H9 (cell line): ENCODE data around the gene RND3. TPM values are rescaled to one million over a fixed set of nuclear protein-coding genes. Genes with fewer than 3 reads are reported as not detected.

ENCODE experiments used
- DNase-seq: peaks from one replicate; pipeline ENCODE4 v3.0.0-alpha.2; 2017
- H2AFZ ChIP-seq: one replicate; pipeline ENCODE4 v1.6.1; 2013; ENCODE audit warnings: mild to moderate bottlenecking, low read length, control low read depth, moderate library complexity
- H2AK5ac ChIP-seq: 2 replicates; pipeline ENCODE4 v1.6.1; 2013; ENCODE audit warnings: low read length, control low read depth, mixed read lengths; ENCODE audit not compliant: insufficient read length
- H2BK120ac ChIP-seq: one replicate; pipeline ENCODE4 v1.6.1; 2013; ENCODE audit warnings: low read depth, mild to moderate bottlenecking, low read length, control low read depth, inconsistent platforms; ENCODE audit not compliant: poor library complexity, severe bottlenecking
- H2BK12ac ChIP-seq: 2 replicates; pipeline ENCODE4 v1.6.1; 2013; ENCODE audit warnings: low read length, control low read depth, mixed read lengths, low read depth; ENCODE audit not compliant: insufficient read length
- H2BK15ac ChIP-seq: 2 replicates; pipeline ENCODE4 v1.6.1; 2013; ENCODE audit warnings: low read depth, low read length, control low read depth
- H2BK20ac ChIP-seq: one replicate; pipeline ENCODE4 v1.6.1; 2013; ENCODE audit warnings: low read depth, mild to moderate bottlenecking, low read length, control low read depth, inconsistent platforms; ENCODE audit not compliant: poor library complexity, severe bottlenecking
- H2BK5ac ChIP-seq: 2 replicates; pipeline ENCODE4 v1.6.1; 2013; ENCODE audit warnings: low read length, control low read depth, mixed read lengths; ENCODE audit not compliant: insufficient read length
- H3K14ac ChIP-seq: 2 replicates; pipeline ENCODE4 v1.6.1; 2013; ENCODE audit warnings: low read length, control low read depth; ENCODE audit not compliant: insufficient read depth
- H3K18ac ChIP-seq: 2 replicates; pipeline ENCODE4 v1.6.1; 2013; ENCODE audit warnings: low read depth, mild to moderate bottlenecking, mixed read lengths, low read length, control low read depth; ENCODE audit not compliant: insufficient read length
- H3K23ac ChIP-seq: 2 replicates; pipeline ENCODE4 v1.6.1; 2013; ENCODE audit warnings: low read length, control low read depth, mixed read lengths, low read depth; ENCODE audit not compliant: insufficient read length
- H3K23me2 ChIP-seq: 2 replicates; pipeline ENCODE4 v1.6.1; 2013; ENCODE audit warnings: low read depth, mild to moderate bottlenecking, mixed read lengths, low read length, control low read depth; ENCODE audit not compliant: insufficient read length, poor library complexity, severe bottlenecking
- H3K27ac ChIP-seq: 2 replicates; pipeline ENCODE4 v1.5.1; 2013; ENCODE audit warnings: low read length, control low read depth, mixed read lengths, low read depth; ENCODE audit not compliant: insufficient read length
- H3K27me3 ChIP-seq: 2 replicates; pipeline ENCODE4 v1.6.1; 2013; ENCODE audit warnings: low read length, control low read depth, inconsistent platforms; ENCODE audit not compliant: insufficient read depth
- H3K4ac ChIP-seq: 2 replicates; pipeline ENCODE4 v1.6.1; 2013; ENCODE audit warnings: low read depth, mild to moderate bottlenecking, control low read depth, inconsistent platforms, low read length, moderate library complexity
- H3K4me1 ChIP-seq: 2 replicates; pipeline ENCODE4 v1.6.1; 2013; ENCODE audit warnings: low read length, control low read depth, inconsistent platforms; ENCODE audit not compliant: insufficient read depth
- H3K4me2 ChIP-seq: 2 replicates; pipeline ENCODE4 v1.6.1; 2013; ENCODE audit warnings: low read length, control low read depth, mixed read lengths; ENCODE audit not compliant: insufficient read length, insufficient read depth
- H3K56ac ChIP-seq: 2 replicates; pipeline ENCODE4 v1.6.1; 2013; ENCODE audit warnings: low read depth, mild to moderate bottlenecking, mixed read lengths, low read length, control low read depth; ENCODE audit not compliant: insufficient read length
- H3K79me1 ChIP-seq: 2 replicates; pipeline ENCODE4 v1.6.1; 2013; ENCODE audit warnings: low read depth, mild to moderate bottlenecking, moderate library complexity, low read length, control low read depth, inconsistent platforms; ENCODE audit not compliant: insufficient read depth, poor library complexity, severe bottlenecking
- H3K79me2 ChIP-seq: 2 replicates; pipeline ENCODE4 v1.6.1; 2013; ENCODE audit warnings: low read length, control low read depth, inconsistent platforms; ENCODE audit not compliant: insufficient read depth
- H3K9ac ChIP-seq: 2 replicates; pipeline ENCODE4 v1.6.1; 2013; ENCODE audit warnings: low read length, control low read depth, mixed read lengths; ENCODE audit not compliant: insufficient read length; ENCODE audit errors: extremely low read depth
- H3K9me3 ChIP-seq: one replicate; pipeline ENCODE4 v1.6.1; 2013; ENCODE audit warnings: low read depth, low read length, inconsistent platforms; ENCODE audit not compliant: control insufficient read depth
- H3T11ph ChIP-seq: one replicate; pipeline ENCODE4 v1.6.1; 2013; ENCODE audit warnings: mild to moderate bottlenecking, low read length, control low read depth, inconsistent platforms
- H4K20me1 ChIP-seq: one replicate; pipeline ENCODE4 v1.6.1; 2013; ENCODE audit not compliant: control insufficient read depth, insufficient read length, insufficient read depth
- H4K5ac ChIP-seq: 2 replicates; pipeline ENCODE4 v1.6.1; 2013; ENCODE audit warnings: low read depth, mild to moderate bottlenecking, mixed read lengths, low read length, control low read depth; ENCODE audit not compliant: insufficient read length
- H4K8ac ChIP-seq: replicated peaks from 2 replicates; pipeline ENCODE4 v1.6.1; 2013; ENCODE audit warnings: low read length, control low read depth, mixed read lengths, low read depth; ENCODE audit not compliant: insufficient read length
- H4K91ac ChIP-seq: 2 replicates; pipeline ENCODE4 v1.6.1; 2013; ENCODE audit warnings: low read depth, mild to moderate bottlenecking, moderate library complexity, mixed read lengths, low read length, control low read depth; ENCODE audit not compliant: insufficient read length
- H3K27ac Mint-ChIP-seq, 3 experiments: 2 replicates in 2 of 3; 3 replicates in 1 of 3; pipeline ENCODE4 v1.8.0; 2020 to 2021; ENCODE audit warnings: mixed read lengths in 3 of 3, mild to moderate bottlenecking in 1 of 3, moderate library complexity in 1 of 3
- H3K27me3 Mint-ChIP-seq: 2 replicates; pipeline ENCODE4 v1.8.0; 2021; ENCODE audit warnings: low read depth, mild to moderate bottlenecking, moderate library complexity, mixed read lengths
- H3K36me3 Mint-ChIP-seq, 3 experiments: 2 replicates in 2 of 3; 3 replicates in 1 of 3; pipeline ENCODE4 v1.8.0; 2020 to 2021; ENCODE audit warnings: low read depth in 3 of 3, mixed read lengths in 3 of 3; ENCODE audit not compliant: insufficient read depth in 1 of 3
- H3K4me1 Mint-ChIP-seq, 2 experiments: 2 replicates each; pipeline ENCODE4 v1.8.0; 2020; ENCODE audit warnings: mixed read lengths in 2 of 2
- H3K4me3 Mint-ChIP-seq, 2 experiments: 2 replicates in 1 of 2; 3 replicates in 1 of 2; pipeline ENCODE4 v1.8.0; 2020 to 2021; ENCODE audit warnings: mild to moderate bottlenecking in 2 of 2, mixed read lengths in 2 of 2, moderate library complexity in 1 of 2
- H3K9me3 Mint-ChIP-seq, 2 experiments: 2 replicates in 1 of 2; 3 replicates in 1 of 2; pipeline ENCODE4 v1.8.0; 2020; ENCODE audit warnings: mild to moderate bottlenecking in 2 of 2, mixed read lengths in 2 of 2, moderate library complexity in 1 of 2
- WGBS: extraction: QIAGEN DNeasy Blood & Tissue Kit; methylation state at CpG from one replicate; pipeline ENCODE4 v1.1.7; 2013; ENCODE audit warnings: missing lambda C conversion rate, low lambda C conversion rate, mixed read lengths; ENCODE audit not compliant: insufficient read length; ENCODE audit errors: extremely low coverage; 5-methylcytosine and 5-hydroxymethylcytosine counted together
- total RNA-seq: library from RNA; stranded (reverse); gene quantifications from 2 replicates; pipeline ENCODE4 v1.2.1, GENCODE V29; 2021
- TF ChIP-seq, protein P1 (sequence below): fragments of 200-600 bp; sonication (generic); conservative IDR thresholded peaks from 3 replicates; pipeline ENCODE4 v1.8.0; 2021; ENCODE audit warnings: antibody characterized with exemption, mild to moderate bottlenecking

The RND3 gene
- total RNA-seq, 1 experiment from 2014 or later, result 62.6 TPM

DNA sequence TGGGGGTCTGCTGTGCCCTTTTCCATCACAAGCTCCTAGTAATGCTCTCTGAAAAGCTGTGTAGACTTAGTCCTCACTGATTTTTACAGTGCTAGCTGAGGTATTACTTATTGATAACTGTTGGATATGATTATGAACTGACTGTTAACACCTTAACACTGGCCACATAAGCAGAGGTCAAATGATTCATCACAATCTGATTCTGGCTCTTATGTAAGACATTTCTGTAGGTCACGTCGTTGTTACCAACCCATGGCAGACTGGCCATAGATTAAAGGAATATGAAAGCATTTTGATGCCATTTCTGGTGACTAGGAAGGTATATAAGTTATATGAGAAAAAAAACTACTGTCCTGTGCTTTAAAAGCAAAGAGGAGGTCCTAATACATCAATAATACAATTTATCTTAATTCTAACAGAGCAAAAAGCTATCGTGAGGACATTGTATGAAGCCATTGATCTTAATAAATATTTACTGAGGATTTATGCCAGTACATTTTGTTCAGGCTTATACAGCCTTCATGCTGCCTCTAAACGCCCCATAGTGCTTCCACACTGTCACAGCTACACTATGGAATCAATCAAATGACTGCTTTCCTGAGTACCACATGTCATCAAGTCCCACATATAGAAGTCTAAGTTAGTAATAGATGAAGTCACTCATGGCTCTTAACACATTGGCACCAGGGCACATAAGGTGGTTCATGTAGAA, 6.9 kb upstream of the RND3 start:
- Histone ChIP-seq H3K23ac (no peak overlapping the region), H4K91ac (no peak overlapping the region), H3K56ac (no peak overlapping the region), H2AK5ac (no peak overlapping the region), H3K27ac (no peak overlapping the region), H3K79me1 (no peaks in the 10 kb centered on the region), H2BK12ac (no peak overlapping the region), H3K9ac (no peak overlapping the region), H3K27me3 (no peaks in the 10 kb centered on the region), H3T11ph (no peak overlapping the region), H3K4me2 (no peak overlapping the region), H3K9me3 (no peaks in the 10 kb centered on the region), H3K4ac (no peak overlapping the region), H3K23me2 (no peaks in the 10 kb centered on the region), H3K14ac (no peak overlapping the region), H4K5ac (no peak overlapping the region), H3K4me1 (no peaks in the 10 kb centered on the region), H3K79me2 (no peaks in the 10 kb centered on the region), H4K20me1 (no peaks in the 10 kb centered on the region), H2AFZ (no peak overlapping the region), H2BK5ac (no peak overlapping the region), H3K18ac (no peak overlapping the region), H2BK15ac (no peak overlapping the region), H4K8ac (no peak overlapping the region), H2BK120ac (no peak overlapping the region), H2BK20ac (no peak overlapping the region)
- Mint-ChIP-seq H3K27me3 (no peaks in the 10 kb centered on the region), H3K27ac (no peak overlapping the region), H3K9me3 (no peaks in the 10 kb centered on the region), H3K36me3 (no peaks in the 10 kb centered on the region), H3K4me3 (no peak overlapping the region), H3K4me1 (no peaks in the 10 kb centered on the region)
- TF ChIP-seq, protein P1, sequence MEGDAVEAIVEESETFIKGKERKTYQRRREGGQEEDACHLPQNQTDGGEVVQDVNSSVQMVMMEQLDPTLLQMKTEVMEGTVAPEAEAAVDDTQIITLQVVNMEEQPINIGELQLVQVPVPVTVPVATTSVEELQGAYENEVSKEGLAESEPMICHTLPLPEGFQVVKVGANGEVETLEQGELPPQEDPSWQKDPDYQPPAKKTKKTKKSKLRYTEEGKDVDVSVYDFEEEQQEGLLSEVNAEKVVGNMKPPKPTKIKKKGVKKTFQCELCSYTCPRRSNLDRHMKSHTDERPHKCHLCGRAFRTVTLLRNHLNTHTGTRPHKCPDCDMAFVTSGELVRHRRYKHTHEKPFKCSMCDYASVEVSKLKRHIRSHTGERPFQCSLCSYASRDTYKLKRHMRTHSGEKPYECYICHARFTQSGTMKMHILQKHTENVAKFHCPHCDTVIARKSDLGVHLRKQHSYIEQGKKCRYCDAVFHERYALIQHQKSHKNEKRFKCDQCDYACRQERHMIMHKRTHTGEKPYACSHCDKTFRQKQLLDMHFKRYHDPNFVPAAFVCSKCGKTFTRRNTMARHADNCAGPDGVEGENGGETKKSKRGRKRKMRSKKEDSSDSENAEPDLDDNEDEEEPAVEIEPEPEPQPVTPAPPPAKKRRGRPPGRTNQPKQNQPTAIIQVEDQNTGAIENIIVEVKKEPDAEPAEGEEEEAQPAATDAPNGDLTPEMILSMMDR, result no peak
- WGBS, result no CpG with 5 or more reads among the region's 4 CpGs
- DNase-seq, result no peak
